GM19351 (cell line): ENCODE results near the gene CLEC4G.

Source experiments
- ATAC-seq: cut with Tn5 transposase; IDR thresholded peaks from one replicate; pipeline ENCODE4 v1.9.1; 2021; ENCODE audit warnings: mild to moderate bottlenecking, moderate library complexity; ENCODE audit not compliant: unreplicated experiment

The CLEC4G gene

DNA sequence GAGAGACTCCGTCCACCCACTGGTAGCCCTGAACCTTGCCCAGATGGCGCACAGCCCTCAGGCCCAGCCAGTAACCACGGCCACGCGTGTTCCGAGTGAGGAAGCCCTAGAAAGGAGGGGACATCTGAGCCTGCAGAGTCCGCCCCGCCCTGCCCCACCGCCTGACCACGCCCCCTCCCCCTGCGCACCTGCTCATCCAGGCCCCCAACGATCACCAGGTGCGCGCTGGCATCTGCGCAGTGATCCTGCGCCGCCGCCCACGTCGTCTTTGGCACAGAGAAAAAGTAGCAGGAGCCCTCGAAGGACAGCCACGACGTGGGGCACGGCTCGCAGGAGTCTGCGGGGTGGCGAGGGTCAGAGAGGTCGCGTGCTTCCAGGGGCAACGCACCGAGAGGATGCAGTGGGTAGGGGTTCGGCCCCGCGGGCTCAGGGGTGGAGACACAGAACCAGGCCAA is 2.1 kb downstream of the CLEC4G start:
- ATAC-seq = no peak

GRCh38 chr19:7729211-7729610 is 2.7 kb downstream of the CLEC4G start:
- no peak for ATAC-seq

- ATAC-seq = no peak
Measured at GRCh38 chr19:7725791-7726190, 6.1 kb downstream of the CLEC4G start.

DNA sequence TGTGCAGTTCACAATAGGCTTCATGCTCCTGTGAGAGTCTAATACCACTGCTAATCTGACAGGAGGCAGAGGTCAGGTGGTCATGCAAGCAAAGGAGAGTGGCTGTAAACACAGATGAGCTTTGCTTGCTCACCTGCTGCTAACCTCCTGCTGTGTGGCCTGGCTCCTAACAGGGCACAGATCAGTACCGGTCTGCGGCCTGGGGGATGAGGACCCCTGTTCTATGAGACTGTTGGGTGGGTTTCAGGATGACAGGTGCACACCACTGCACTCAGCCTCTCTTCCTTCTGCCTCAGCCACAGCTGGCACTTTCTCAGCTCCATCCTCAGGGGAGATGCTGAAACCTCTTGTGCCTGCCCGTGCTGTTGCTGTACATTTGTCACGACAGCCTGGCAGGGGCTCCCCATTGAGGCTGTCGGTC is 9.7 kb downstream of the CLEC4G start:
- ATAC-seq = no peak

- no peak for ATAC-seq
Measured at GRCh38 chr19:7720351-7720750, 11.6 kb downstream of the CLEC4G start.

GRCh38 chr19:7718668-7719067 is 13.2 kb downstream of the CLEC4G start:
- ATAC-seq = no peak

GRCh38 chr19:7716762-7717161 is 15.1 kb downstream of the CLEC4G start:
- no peak for ATAC-seq

DNA sequence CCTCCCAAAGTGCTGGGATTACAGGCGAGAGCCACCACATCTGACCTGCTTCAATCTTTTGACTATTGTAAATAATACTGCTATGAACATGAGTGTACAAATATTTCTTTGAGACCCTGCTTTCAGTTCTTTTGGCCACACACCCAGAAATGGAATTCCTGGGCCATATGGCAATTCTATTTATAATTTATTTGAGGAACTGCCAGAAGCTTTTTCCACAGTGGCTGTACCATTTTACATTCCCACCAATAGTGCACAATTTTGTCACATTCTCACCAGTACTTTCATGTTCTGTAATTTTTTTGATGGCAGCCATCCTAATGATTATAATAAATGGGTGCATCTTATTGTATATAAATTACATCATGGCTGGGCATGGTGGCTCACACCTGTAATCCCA is 16.2 kb downstream of the CLEC4G start:
- ATAC-seq = no peak

- no peak for ATAC-seq
Measured at GRCh38 chr19:7710616-7711015, 21.3 kb downstream of the CLEC4G start.

DNA sequence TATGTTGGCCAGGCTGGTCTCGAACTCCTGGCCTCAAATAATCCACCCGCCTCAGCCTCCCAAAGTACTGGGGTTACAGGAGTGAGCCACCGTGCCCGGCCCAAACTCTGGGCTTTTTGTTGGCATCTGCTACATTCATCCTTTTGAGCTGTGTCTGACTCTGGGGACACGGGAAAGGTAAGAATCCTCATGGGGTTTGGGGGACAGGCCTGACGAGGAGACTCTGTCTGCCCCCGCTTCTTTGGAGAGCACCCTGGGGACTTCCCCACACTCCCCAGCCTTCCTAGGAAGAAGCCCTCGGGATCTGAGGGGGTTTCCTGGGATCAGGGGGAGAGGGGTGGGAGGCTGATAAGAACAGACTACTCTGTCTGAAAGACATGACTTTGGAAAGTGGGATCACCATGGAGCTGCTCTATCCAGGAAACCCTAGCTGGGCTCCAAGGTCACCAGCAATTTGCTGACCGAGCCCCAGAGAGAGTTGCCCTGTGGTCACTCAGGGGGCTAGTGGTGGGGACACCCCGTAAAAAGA is 21.9 kb downstream of the CLEC4G start:
- no peak for ATAC-seq

DNA sequence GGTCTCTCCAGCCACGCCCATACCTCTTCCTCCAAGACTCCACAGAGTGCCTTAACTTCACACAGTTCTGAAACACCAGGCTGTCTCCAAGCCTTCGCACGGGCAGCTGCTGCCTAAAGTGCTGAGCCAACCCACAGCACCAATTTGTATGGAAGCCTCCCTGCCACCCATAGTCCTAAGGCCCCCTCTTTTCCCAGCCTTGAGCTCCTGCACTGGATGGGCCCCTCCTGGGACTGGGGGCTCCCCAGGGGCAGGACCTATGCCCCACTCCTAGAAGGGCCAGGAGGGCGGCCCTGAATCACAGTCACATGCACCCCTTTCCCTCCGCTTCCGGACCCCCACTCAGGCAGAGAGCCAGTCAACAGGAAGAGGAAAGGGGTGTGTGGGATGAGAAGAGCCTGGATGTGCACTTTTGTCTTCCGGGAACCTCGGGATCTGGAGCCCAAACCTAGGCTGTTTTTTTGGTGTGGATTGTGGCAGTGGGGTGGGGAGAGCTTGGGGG is 24.9 kb downstream of the CLEC4G start:
- no peak for ATAC-seq

DNA sequence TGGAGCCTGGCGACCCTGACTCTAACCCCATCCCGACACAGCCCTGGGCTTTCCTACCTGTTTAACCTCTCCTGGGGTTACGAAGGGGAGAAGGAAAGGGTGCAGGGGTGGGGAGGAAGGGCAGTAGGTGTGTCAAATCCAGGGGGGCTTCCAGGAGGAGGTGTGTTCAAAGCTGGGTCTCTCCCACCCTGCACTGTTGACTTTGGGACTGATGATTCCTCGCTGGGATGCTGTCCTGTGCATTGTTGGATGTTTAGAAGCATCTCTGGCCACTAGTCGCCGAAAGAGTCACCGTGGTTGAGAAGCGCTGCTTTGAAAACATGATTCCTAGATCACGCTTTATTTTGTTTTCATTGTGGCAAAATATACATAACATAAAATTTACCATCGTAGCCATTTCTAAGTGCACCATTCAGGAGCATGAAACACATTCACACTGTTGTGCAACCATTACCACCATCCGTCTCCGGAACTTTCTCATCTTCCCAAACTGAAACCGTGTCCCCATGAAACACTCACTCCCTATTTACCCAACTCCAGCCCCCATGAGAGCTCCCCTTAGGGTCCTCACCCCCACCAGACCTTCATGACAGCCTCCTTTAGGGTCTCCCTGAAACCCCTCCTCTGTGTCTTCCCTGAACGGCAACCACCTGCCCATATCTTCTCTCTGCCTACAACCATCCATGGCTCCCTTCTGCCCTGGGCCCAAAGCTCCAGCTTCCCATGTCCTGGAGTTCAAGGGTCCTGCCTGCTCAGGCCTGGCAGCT is 25.5 kb downstream of the CLEC4G start:
- no peak for ATAC-seq

DNA sequence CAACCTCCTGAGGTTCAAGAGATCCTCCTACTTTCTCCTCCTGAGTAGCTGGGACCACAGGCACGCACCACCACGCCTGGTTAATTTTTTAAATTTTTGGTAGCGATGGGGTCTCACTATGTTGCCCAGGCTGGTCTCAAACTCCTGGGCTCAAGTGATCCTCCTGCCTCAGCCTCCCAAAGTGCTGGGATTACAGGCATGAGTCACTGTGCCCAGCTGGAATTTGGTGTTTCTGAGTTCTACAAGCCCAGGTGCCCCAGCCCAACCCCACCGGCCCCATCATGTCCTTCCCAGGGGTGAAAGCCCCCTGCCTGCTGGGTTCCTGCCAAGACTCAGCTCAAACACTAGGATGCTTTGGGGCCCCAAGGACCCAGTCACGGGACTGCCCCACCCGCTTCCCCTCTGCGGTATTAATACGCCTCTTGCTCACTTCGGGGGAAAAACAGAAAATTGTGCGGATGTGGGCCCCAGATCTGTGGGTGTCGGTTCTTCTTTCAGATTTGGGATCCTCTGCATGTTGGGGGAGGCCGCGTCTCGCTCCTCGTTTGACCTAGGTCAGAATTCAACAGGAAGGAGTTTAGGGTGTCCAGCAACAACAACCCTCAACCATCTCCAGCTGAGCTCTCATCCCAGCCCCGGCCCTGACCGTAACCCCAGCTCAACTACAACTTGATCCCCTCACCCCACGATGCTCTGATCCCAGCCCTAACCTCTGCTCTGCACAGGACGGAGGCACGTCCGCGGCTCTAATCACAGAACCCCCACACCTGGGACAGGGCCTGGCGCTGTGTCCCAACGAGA is 26.3 kb downstream of the CLEC4G start:
- ATAC-seq = peak; percentile 56

GRCh38 chr19:7704280-7705060 is 27.4 kb downstream of the CLEC4G start:
- no peak for ATAC-seq

DNA sequence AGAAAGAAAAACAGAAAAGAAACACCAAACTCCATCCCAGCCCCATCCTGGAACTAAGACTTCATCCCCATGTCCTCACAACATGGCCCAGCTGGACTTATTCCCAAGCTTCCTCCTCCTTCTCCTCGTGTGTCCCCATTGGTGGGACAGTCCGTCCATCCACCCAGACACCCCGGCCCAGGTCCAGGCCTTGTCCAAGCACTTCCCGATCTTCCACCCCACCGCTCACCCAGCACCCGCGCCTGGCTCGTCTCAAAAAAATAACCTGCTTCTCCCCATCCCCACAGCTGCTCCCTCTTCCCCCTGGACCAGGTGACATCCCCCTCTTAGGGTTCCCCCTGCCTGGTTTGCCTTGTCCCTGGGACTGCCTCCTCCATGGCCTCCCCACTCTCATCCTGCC is 28.6 kb downstream of the CLEC4G start:
- ATAC-seq = no peak

DNA sequence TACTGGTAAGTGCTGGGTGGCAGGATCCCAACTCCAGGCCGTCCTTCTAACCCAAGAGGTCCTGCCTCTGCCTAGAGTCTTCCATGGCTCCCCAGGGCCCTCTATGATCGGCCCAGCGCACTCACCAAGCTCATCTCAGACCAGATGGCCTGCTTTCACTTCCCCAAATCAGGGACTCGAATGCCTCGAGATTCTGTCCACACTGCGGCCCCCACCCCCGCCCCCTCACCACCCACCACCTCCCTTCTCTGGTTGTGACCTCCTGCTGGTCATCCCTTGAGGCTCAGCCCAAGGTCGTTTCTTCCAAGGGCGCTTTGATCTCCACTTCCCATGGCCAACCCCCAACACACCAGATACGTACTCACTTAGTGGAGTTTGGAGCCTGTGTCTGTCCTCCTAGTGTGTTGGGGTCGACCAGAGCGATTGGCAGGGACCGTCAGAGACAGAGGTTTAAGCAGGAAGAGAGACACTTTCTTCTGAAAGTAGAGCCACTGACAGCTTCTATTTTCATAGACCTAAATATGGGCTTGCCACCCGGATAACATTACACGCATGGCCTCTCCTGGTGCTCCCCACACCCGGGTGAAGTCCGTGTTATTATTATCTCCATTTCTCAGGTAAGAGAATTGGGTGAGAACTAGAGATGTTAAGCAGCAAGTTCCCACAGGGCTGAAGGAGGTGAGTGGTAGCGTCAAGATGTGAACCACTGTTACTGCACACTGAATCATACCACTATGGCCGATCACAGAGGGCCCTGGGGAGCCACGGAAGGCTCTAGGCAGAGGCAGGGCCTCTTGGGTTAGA is 30.1 kb downstream of the CLEC4G start, which contains the start of gene FCER2:
Gene FCER2 (minus strand): TSS at position 478 of the 804 bp plus-strand sequence. CDS start 2,371 bp downstream, outside the sequence.
- peak; percentile 56 for ATAC-seq

DNA sequence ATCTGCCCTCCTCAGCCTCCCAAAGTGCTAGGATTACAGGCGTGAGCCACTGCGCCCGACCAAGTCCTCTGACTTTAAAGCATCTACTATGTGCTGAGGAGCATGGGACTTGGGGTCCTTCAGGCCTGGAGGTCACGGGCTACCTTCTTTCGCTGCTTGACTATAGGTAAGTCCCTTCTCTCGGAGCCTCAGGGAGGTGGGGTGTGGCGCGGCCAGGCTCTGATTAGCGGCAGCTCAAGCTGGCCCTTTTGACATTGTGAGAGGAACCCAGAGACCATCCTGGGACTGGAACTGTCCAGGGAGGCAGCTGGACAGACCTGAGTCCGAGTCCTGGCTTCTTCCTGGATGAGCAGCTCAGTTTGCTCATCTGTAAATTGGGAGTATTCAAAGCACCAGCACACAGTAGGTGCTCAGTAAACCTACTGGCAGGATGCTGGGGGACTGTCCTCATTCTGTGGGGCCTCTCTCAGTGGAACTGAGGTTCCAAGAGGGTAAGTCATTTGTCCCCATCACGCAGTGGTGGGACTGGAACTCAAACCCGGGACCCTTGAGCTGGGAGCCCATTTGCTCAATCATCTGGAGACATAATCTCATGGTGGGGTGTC is 30.8 kb downstream of the CLEC4G start:
- no peak for ATAC-seq

- no peak for ATAC-seq
Measured at GRCh38 chr19:7699417-7700401, 32.2 kb downstream of the CLEC4G start.
